LNCaP clone FGC (cell line): ENCODE results near the gene LEKR1.

Experiments
- DNase-seq: peaks from one replicate; pipeline ENCODE4 v3.0.0-alpha.2; 2011; ENCODE audit warnings: low read depth
- H3K4me3 ChIP-seq: 2 replicates; pipeline ENCODE4 v1.5.1; 2011; ENCODE audit warnings: mild to moderate bottlenecking, low read depth, low read length, control low read depth
- TF ChIP-seq, protein P1 (sequence below): IDR thresholded peaks from 2 replicates; pipeline ENCODE4 v1.5.1; 2012; ENCODE audit warnings: mild to moderate bottlenecking; ENCODE audit not compliant: control insufficient read depth, insufficient read depth; ENCODE audit errors: extremely low read depth

LEKR1 gene

DNA sequence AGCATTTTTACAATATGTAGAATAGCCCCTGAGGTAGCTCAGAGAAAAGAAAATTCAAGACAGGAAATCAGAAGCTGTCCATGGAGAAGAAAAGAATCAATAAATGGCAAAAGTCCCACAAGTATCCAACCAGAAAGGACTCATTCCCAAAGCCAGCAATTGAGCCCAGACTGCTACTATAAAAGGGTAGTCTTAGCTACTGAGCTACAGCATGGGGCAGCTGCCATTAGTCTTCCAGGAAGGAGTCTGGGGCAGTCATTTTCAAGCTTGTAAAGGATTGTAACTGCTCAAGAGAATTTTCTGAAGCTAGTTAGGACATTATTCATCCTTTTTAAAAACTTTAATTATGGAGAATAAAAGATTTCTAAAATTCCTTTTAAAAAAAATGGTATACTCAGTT, 10.5 kb downstream of the LEKR1 start:
- H3K4me3 ChIP-seq, result no peak overlapping the region
- no peak for DNase-seq
- TF ChIP-seq, protein P1, sequence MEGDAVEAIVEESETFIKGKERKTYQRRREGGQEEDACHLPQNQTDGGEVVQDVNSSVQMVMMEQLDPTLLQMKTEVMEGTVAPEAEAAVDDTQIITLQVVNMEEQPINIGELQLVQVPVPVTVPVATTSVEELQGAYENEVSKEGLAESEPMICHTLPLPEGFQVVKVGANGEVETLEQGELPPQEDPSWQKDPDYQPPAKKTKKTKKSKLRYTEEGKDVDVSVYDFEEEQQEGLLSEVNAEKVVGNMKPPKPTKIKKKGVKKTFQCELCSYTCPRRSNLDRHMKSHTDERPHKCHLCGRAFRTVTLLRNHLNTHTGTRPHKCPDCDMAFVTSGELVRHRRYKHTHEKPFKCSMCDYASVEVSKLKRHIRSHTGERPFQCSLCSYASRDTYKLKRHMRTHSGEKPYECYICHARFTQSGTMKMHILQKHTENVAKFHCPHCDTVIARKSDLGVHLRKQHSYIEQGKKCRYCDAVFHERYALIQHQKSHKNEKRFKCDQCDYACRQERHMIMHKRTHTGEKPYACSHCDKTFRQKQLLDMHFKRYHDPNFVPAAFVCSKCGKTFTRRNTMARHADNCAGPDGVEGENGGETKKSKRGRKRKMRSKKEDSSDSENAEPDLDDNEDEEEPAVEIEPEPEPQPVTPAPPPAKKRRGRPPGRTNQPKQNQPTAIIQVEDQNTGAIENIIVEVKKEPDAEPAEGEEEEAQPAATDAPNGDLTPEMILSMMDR, result no peak

DNA sequence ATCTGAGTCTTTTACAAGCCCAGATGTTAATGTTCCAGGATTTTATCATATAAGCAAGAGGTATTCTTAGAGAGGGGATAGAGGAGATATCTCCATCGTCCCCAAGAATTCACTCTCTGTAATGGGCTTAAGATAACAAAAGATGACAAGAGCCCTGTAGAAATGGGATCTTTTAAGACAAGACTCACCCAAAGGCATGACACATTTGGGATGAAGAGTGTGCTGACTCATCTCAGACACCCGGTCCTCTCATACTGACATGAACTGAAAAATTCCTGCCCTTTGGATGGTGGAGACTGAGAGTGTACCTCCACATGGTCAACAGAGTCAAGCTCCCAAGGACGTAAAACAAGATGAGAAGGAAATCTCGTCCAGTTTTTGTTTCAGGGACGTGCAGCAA, 11.0 kb downstream of the LEKR1 start:
- DNase-seq, result no peak
- H3K4me3 ChIP-seq, result no peak overlapping the region
- TF ChIP-seq, protein P1, result no peak

DNA sequence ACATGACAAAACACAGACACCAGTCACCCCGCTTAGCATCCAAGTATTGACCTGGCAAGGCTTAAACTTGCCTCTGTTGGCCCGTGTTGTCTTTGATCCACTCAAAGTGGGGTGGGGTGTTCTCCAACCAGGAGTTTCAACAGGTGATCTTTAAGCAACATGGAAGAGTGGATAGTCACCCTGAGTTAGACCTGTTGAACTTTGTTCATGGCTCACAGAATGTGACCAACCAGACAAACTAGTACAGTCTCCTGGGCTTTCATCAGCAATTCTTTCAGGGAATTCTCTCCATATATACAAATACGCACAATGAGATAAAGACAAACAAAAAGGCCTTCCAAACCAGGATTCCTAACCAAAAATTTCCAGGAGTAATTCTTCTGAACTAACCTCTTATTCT, 11.9 kb downstream of the LEKR1 start:
- H3K4me3 ChIP-seq, result no peak overlapping the region
- no peak for DNase-seq
- TF ChIP-seq, protein P1, result no peak

DNA sequence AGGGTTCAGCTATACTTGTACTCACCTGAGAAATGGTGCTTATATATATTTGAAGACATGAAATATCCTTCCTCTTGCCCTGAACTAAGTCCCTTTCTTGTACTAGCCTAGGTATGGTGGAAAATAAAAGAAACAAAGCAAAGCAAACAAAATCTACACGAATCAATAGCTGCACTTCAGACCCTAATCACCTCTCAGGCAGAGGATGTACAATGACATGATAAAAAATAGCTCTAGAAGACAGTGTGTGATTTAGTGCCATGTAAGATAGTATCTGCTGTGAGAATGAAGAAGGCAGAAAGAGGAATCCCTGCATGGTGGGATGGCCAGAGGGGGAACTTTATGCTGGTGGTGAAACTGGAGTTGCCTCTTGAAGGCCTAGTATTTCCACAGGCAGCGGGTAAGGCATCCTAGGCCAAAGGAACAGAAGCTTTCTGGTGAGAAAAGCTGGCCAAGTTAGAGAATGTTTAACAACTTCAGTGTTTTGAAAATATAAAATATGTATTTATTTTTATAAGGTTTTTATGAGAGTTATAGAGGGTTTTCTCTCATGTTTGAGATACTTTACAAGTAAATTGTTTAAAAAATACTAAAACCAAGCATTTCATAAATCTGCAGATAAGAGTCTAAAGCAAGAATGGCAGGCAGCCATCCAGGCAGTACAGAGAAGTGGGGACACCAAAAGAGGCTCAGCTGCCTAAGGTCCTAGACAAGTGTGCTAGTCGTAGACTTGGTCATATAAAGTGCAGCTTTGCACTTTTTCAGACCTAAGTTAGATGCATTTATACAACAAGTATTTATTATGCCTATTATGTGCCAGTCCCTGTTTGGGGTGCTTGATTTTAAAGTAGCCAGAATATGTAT, 14.9 kb downstream of the LEKR1 start:
- DNase-seq, result no peak
- TF ChIP-seq, protein P1, result no peak
- H3K4me3 ChIP-seq, result no peak overlapping the region

DNA sequence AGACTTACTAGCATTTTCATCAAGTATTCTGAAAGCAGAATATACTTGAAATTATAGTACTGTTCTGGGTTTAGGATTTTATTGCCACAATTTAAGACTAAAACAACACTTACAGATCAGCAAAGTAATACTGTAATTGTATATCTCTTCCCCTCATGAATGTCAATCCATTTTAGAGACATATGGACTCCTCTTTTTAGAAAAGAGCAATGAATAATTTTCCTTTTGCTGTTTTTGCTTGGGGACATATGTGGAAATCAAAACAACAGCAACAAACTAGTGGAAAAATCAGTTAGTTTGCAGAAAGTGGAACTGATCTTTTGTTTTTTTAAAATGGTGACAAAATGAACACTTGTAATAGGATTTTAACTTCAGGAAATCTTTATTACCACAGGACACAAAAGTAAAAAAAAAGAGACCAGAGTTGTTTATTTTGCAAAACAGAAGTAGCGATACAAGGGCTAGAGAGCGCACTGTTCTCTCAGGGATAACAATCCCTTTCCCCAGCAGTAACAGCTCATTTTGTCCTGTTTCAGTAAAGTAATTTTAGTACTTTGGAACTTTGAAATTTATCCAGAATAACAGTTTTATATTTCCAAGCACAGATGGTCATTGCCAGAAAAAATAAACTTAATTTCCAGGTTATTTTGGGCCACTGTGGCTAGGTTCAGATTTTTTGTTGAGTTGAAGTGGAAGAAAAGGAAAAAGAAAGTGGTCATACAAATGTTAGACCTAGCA, 17.1 kb downstream of the LEKR1 start:
- no peak for DNase-seq
- H3K4me3 ChIP-seq, result no peak overlapping the region
- TF ChIP-seq, protein P1, result no peak

DNA sequence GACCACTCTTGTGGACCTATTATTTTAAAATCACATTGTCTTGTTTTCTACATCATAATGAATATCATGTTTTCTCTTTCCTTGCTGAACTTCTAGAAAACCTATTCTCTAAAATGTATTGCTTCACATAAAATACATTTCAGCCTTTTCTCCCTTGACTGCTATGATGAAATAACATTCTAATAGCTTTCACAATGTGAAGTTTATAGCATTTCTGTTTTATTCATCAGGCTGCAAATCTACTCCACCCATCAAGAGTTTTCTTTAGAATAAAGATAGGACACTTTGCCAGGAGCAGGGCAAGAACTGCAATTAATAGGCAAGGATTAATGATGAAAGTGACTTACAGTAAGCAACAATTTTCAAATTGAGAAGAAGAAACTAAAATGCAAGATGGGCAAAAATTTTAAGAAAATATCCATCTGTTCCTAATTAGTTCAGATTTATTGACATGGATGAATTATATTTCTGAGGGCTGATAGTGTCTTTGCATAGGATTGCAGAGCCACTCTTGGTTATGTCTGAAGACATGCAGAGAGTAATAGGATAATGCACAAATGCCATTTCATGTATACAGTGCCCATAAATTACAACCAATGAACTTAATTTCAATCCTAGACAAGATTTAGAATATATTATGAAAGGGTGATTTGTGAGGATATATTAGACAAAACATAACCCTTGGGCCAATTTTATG, 21.7 kb downstream of the LEKR1 start:
- H3K4me3 ChIP-seq, result no peak overlapping the region
- TF ChIP-seq, protein P1, result no peak
- no peak for DNase-seq
